ENCODE measurements around the gene ARFRP1. TPM values are rescaled to one million over a fixed set of nuclear protein-coding genes. Genes with fewer than 3 reads are reported as not detected.
A peak's percentile ranks its signal among the peaks of the same experiment; 100 is the strongest.

The ARFRP1 gene
- total and polyA plus RNA-seq, 2 of the 13 experiments (the other 11 are each of a cell fraction or from before 2014, with no cell fraction given) = 32.0 to 51.1 TPM

- TF ChIP-seq ZBTB37 (CRISPR knock-in tag; IDR thresholded peaks at IDR 0.05) (peak; percentile 48; the same call in 1 of the 2 replicates), ZFP62 (CRISPR knock-in tag; IDR thresholded peaks at IDR 0.05) (0 out of 2 replicates have a peak, but pooled peaks have one; percentile 53), ZFX (CRISPR knock-in tag; IDR thresholded peaks at IDR 0.05; ENCODE audit: low read depth) (peak; percentile 40), MEF2D (CRISPR knock-in tag; IDR thresholded peaks at IDR 0.05) (no peak), PHF8 (CRISPR knock-in tag; IDR thresholded peaks at IDR 0.05) (peak; percentile 7; the same call in 1 of the 2 replicates), ZBTB2 (CRISPR knock-in tag; IDR thresholded peaks at IDR 0.05; ENCODE audit: low read depth) (no peak), CREBL2 (CRISPR knock-in tag; IDR thresholded peaks at IDR 0.05; ENCODE audit: borderline replicate concordance) (0 out of 2 replicates have a peak, but pooled peaks have one; percentile 11), PBX3 (CRISPR knock-in tag; IDR thresholded peaks at IDR 0.05; ENCODE audit: borderline replicate concordance) (no peak), ZNF687 (CRISPR knock-in tag; IDR thresholded peaks at IDR 0.05) (peak; percentile 81), ETV6 (CRISPR knock-in tag; conservative IDR thresholded peaks at IDR 0.05) (no peak), THAP9 (CRISPR knock-in tag; IDR thresholded peaks at IDR 0.05; ENCODE audit: borderline replicate concordance) (peak; percentile 56; the same call in 1 of the 2 replicates), ZNF10 (CRISPR knock-in tag; IDR thresholded peaks at IDR 0.05; ENCODE audit: borderline replicate concordance, low read depth) (no peak), ZNF343 (CRISPR knock-in tag; IDR thresholded peaks at IDR 0.05) (peak; percentile 19; the same call in 1 of the 2 replicates), NFE2L1 (CRISPR knock-in tag; IDR thresholded peaks at IDR 0.05; ENCODE audit: borderline replicate concordance) (0 out of 2 replicates have a peak, but pooled peaks have one; percentile 9)
Observed at GRCh38 chr20:63738687-63739129, 30.9 kb upstream of the ARFRP1 start (continued).
